GM12872 (cell line): ENCODE measurements around the gene ANKRD33B.

Experiments
- CTCF ChIP-seq: IDR thresholded peaks from 3 replicates; pipeline ENCODE4 v1.5.1; 2011; ENCODE audit warnings: low read depth, mild to moderate bottlenecking, low read length, moderate library complexity; ENCODE audit not compliant: insufficient read depth

The ANKRD33B gene

GRCh38 chr5:10584714-10585517, 21.0 kb downstream of the ANKRD33B start:
- no peak for TF ChIP-seq CTCF

- TF ChIP-seq CTCF = no peak
Measured at GRCh38 chr5:10585518-10585915, 21.6 kb downstream of the ANKRD33B start.

GRCh38 chr5:10586008-10586407, 22.1 kb downstream of the ANKRD33B start:
- TF ChIP-seq CTCF = no peak

- TF ChIP-seq CTCF = no peak
Measured at GRCh38 chr5:10586555-10586954, 22.7 kb downstream of the ANKRD33B start.

- TF ChIP-seq CTCF = no peak
Measured at GRCh38 chr5:10588109-10588775, 24.4 kb downstream of the ANKRD33B start.

GRCh38 chr5:10588779-10589447, 25.0 kb downstream of the ANKRD33B start:
- no peak for TF ChIP-seq CTCF

GRCh38 chr5:10590226-10590999, 26.5 kb downstream of the ANKRD33B start:
- TF ChIP-seq CTCF = no peak
